SU-DHL-6 (cell line): ENCODE data around the gene MTOR.
"Not testable (repeated sequence)": the region's sequence is repeated elsewhere in the genome, so short reads cannot be mapped to it uniquely, and the experiment has no call there.

ENCODE experiments used
- H2AFZ ChIP-seq: fragments of 200-600 bp; sonication (generic); 2 replicates; pipeline ENCODE4 v1.6.1; 2014; ENCODE audit warnings: low read depth, mild to moderate bottlenecking, moderate library complexity, mixed read lengths, antibody characterized with exemption, low read length; ENCODE audit not compliant: severe bottlenecking
- H3F3A ChIP-seq: fragments of 200-600 bp; shearing (Covaris generic); 2 replicates; pipeline ENCODE4 v1.6.0; 2016; ENCODE audit warnings: antibody characterized with exemption, mild to moderate bottlenecking; ENCODE audit not compliant: insufficient read depth
- H3K27ac ChIP-seq: fragments of 200-600 bp; sonication (generic); 2 replicates; pipeline ENCODE4 v1.5.1; 2016; ENCODE audit warnings: low read depth, mild to moderate bottlenecking, low read length, moderate library complexity, mixed read lengths
- H3K27me3 ChIP-seq: fragments of 200-600 bp; sonication (generic), shearing (Covaris generic); 2 replicates; pipeline ENCODE4 v1.6.0; 2014; ENCODE audit warnings: mild to moderate bottlenecking, low read length
- H3K36me3 ChIP-seq: fragments of 200-600 bp; sonication (generic); 2 replicates; pipeline ENCODE4 v1.6.1; 2014; ENCODE audit warnings: mild to moderate bottlenecking, low read length, mixed read lengths
- H3K4me2 ChIP-seq: fragments of 300-600, 200-600 bp; shearing (Covaris generic), sonication (generic); 2 replicates; pipeline ENCODE4 v1.6.0; 2014; ENCODE audit warnings: low read length, low read depth, mild to moderate bottlenecking; ENCODE audit not compliant: poor library complexity, severe bottlenecking
- H3K4me3 ChIP-seq: fragments of 200-600 bp; sonication (generic); 2 replicates; pipeline ENCODE4 v1.5.1; 2014; ENCODE audit warnings: antibody characterized with exemption, low read length, mild to moderate bottlenecking, mixed read lengths; ENCODE audit not compliant: insufficient read depth, poor library complexity, severe bottlenecking
- H3K79me2 ChIP-seq: fragments of 200-600 bp; sonication (generic); 2 replicates; pipeline ENCODE4 v1.6.1; 2014; ENCODE audit warnings: mild to moderate bottlenecking, low read length, moderate library complexity; ENCODE audit not compliant: insufficient read depth
- H3K9ac ChIP-seq: fragments of 200-600 bp; sonication (generic); 2 replicates; pipeline ENCODE4 v1.7.0; 2014; ENCODE audit warnings: mild to moderate bottlenecking, low read length
- H3K9me2 ChIP-seq: fragments of 200-600 bp; sonication (generic); replicated peaks from 2 replicates; pipeline ENCODE4 v1.6.1; 2014; ENCODE audit warnings: low read length; ENCODE audit not compliant: insufficient read depth
- H3K9me3 ChIP-seq: fragments of 200-600 bp; sonication (generic); 2 replicates; pipeline ENCODE4 v1.6.1; 2014; ENCODE audit warnings: low read length, mixed read lengths; ENCODE audit not compliant: insufficient read depth
- H4K20me1 ChIP-seq: fragments of 200-600 bp; sonication (generic); 2 replicates; pipeline ENCODE4 v1.6.1; 2014; ENCODE audit warnings: low read depth, mild to moderate bottlenecking, antibody characterized with exemption, low read length, moderate library complexity, mixed read lengths
- CTCF ChIP-seq: fragments of 200-600 bp; sonication (generic); IDR thresholded peaks from one replicate; pipeline ENCODE4 v1.5.1; 2017; ENCODE audit warnings: antibody characterized with exemption, mild to moderate bottlenecking, low read length, moderate library complexity; ENCODE audit not compliant: insufficient read depth, poor library complexity, severe bottlenecking
- EZH2phosphoT487 ChIP-seq: fragments of 200-600 bp; sonication (generic), shearing (Covaris generic); conservative IDR thresholded peaks from 2 replicates; pipeline ENCODE4 v1.6.1; 2018; ENCODE audit warnings: mild to moderate bottlenecking, antibody characterized with exemption, low read length, moderate library complexity, mixed read lengths

The MTOR gene

GRCh38 chr1:11105586-11105985, 156.8 kb downstream of the MTOR start:
- H3K9me3 ChIP-seq: no peaks in the 10 kb centered on the region
- peaks cover 4% of the 10 kb centered on the region; the same call in 1 of the 2 replicates for H3K36me3 ChIP-seq
- H3K4me2 ChIP-seq: no peak overlapping the region
- H2AFZ ChIP-seq: no peak overlapping the region
- H3F3A ChIP-seq: peaks cover 5% of the 10 kb centered on the region; the same call in 1 of the 2 replicates
- H3K9me2 ChIP-seq: no peaks in the 10 kb centered on the region
- no peaks in the 10 kb centered on the region for H4K20me1 ChIP-seq
- no peaks in the 10 kb centered on the region for H3K27me3 ChIP-seq
- TF ChIP-seq CTCF (no peak), EZH2phosphoT487 (no peak)
- H3K4me3 ChIP-seq: no peak overlapping the region
- no peaks in the 10 kb centered on the region for H3K79me2 ChIP-seq
- no peak overlapping the region for H3K27ac ChIP-seq
- H3K9ac ChIP-seq: no peak overlapping the region

GRCh38 chr1:11101347-11101746, 161.0 kb downstream of the MTOR start:
- Histone ChIP-seq H3K9me2 (no peaks in the 10 kb centered on the region), H3K4me3 (no peak overlapping the region), H3K79me2 (peaks cover 19% of the 10 kb centered on the region), H3K9me3 (no peaks in the 10 kb centered on the region), H3K27me3 (no peaks in the 10 kb centered on the region), H3K36me3 (0 out of 2 replicates have a peak, but pooled peaks cover 6% of the 10 kb centered on the region), H3F3A (peaks cover 5% of the 10 kb centered on the region; the same call in 1 of the 2 replicates), H2AFZ (no peak overlapping the region), H3K4me2 (no peak overlapping the region), H3K27ac (no peak overlapping the region), H4K20me1 (no peaks in the 10 kb centered on the region), H3K9ac (no peak overlapping the region)
- TF ChIP-seq CTCF (no peak), EZH2phosphoT487 (no peak)

- H3F3A ChIP-seq, H3K9ac ChIP-seq, H4K20me1 ChIP-seq, H2AFZ ChIP-seq, H3K9me2 ChIP-seq, H3K27ac ChIP-seq, H3K4me3 ChIP-seq, H3K27me3 ChIP-seq, H3K4me2 ChIP-seq, H3K9me3 ChIP-seq, H3K36me3 ChIP-seq: not testable (repeated sequence)
- H3K79me2 ChIP-seq: peaks cover 19% of the 10 kb centered on the region
These were observed 161.5 kb downstream of the MTOR start for GRCh38 chr1:11100806-11101205.

- H3K4me2 ChIP-seq: peak overlapping the region; percentile 92
- peak overlapping the region; percentile 98 for H3K9ac ChIP-seq
- TF ChIP-seq EZH2phosphoT487 (no peak), CTCF (no peak)
- H2AFZ ChIP-seq: peak overlapping the region; percentile 96
- peaks cover 19% of the 10 kb centered on the region for H3K79me2 ChIP-seq
- no peaks in the 10 kb centered on the region for H3K27me3 ChIP-seq
- H3K9me3 ChIP-seq: no peaks in the 10 kb centered on the region
- peak overlapping the region; percentile 87 for H3K4me3 ChIP-seq
- peaks cover 5% of the 10 kb centered on the region; the same call in 1 of the 2 replicates for H3F3A ChIP-seq
- no peaks in the 10 kb centered on the region for H4K20me1 ChIP-seq
- H3K36me3 ChIP-seq: peaks cover 6% of the 10 kb centered on the region; the same call in 1 of the 2 replicates
- no peak overlapping the region for H3K27ac ChIP-seq
- no peaks in the 10 kb centered on the region for H3K9me2 ChIP-seq
These were observed 162.2 kb downstream of the MTOR start for GRCh38 chr1:11100149-11100493.
